NT2/D1 (cell line): Measurements from ENCODE around the gene SYK.

Experiments used
- SUZ12 ChIP-seq: IDR thresholded peaks from 2 replicates; pipeline ENCODE4 v1.6.1; 2011; ENCODE audit not compliant: insufficient read length, insufficient read depth; ENCODE audit errors: extremely low read depth
- ZNF274 ChIP-seq: IDR thresholded peaks from 2 replicates; pipeline ENCODE4 v1.6.1; 2011; ENCODE audit warnings: mild to moderate bottlenecking, low read depth, low read length

GRCh38 chr9:90854637-90855175 lies 53.1 kb downstream of the SYK start:
- TF ChIP-seq SUZ12 (no peak), ZNF274 (no peak)
